HG03575 (cell line): Measurements from ENCODE around the gene KISS1.

Experiments
- ATAC-seq: cut with Tn5 transposase; IDR thresholded peaks from one replicate; pipeline ENCODE4 v1.9.1; 2021; ENCODE audit not compliant: unreplicated experiment, insufficient number of reproducible peaks, low FRiP score; ENCODE audit errors: extremely low read depth

The KISS1 gene

DNA sequence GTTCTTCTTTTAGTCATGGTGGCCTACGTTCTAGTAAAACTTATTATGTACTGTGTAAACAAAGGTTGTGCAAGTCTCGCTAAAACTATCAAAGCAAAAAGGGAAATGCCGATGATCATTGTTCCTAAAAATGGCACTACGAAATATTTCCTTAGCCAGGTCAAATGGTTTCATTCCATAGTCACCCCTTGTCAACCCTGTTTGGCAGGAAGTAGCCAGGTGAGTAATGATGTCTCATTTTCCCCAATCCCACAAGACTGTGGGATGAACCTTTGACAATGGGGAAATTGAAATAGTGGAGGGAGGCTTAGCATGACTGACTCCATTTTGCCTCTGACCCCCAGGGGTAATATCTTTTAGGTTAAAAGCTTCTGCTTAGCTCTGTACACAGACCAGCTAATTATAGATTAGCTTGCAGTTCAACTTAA lies 24.5 kb downstream of the KISS1 start:
- no peak for ATAC-seq

DNA sequence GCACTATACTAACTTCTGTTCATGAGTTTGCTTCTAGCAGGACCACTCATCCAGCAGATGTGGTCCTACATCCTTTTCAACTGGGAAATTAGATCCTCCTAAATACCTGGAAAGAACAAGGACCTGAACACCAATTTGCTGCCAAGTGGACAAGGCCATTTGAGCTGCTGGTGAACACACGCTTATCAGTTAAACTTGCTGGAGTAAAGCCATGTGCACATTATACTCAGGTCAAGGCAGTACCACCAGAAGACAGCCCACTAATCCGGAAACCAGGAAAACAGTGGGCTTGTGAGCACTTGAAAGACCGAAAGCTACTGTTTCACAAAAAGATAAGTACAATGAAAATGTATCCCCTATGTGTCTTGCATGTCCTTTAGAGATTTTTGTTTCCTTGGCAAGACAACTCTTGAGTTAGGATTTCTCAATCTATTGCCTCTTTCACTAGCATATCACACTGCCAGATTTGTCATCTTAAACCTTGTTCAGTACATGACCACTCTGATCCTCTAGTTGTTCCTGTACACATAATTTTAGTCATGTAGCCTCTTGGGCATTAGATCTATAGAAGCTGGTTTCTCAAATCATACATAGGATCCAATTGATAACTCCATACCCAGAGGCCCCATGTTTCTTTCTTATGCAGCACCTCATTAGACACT lies 25.7 kb downstream of the KISS1 start:
- no peak for ATAC-seq

DNA sequence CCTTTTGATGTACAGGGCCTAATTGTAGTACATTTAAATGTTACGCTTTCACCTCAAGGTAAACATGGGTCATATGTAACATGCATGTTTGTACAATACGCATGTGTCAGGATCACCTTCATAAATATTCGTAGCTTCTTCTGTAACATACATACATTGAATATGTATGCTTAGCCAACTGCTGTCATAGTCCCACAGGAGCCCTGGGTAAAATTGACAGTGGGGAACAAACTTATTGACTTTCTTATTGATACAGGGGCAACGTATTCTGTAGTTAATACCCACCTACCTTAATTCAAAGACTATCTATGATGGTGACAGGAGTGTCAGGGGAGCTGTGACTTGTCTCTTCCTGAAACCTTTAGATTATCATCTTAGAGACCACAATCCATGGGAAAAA lies 26.4 kb downstream of the KISS1 start:
- no peak for ATAC-seq

- ATAC-seq = no peak
Measured at GRCh38 chr1:204167730-204168129, 28.6 kb downstream of the KISS1 start.

- ATAC-seq = no peak
Measured at GRCh38 chr1:204166219-204166618, 30.1 kb downstream of the KISS1 start, which contains the start of gene REN. TSS of gene REN (minus strand) at chr1:204166337. CDS start at chr1:204166293, 44 bp downstream.

DNA sequence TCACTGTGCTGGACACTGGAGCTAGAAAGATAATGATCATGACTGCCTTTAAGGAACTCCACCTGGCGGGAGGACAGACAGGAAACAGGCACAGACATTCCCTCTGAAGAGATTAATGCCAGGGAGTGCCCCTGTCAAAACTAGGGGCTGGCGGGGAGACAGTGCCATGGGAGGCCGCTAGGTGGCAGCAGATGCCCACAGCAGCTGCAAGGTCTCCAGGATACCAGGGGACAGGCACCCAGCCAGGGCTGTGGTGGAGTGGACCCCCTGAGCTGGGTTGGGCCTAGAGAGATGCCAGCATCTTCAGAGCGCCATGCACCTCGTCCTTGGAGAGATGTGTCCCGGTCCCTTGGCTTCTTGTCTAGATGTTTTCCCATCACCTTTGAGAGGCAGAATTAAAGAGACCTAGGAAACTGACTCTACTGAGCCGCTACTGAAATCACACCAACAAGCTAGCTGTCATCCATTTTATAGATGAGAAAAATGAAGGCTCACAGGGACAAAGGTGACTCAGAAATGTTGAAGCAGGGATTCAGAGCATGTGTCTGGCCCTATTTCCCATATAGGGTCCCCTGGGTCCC lies 33.7 kb downstream of the KISS1 start:
- ATAC-seq = no peak

DNA sequence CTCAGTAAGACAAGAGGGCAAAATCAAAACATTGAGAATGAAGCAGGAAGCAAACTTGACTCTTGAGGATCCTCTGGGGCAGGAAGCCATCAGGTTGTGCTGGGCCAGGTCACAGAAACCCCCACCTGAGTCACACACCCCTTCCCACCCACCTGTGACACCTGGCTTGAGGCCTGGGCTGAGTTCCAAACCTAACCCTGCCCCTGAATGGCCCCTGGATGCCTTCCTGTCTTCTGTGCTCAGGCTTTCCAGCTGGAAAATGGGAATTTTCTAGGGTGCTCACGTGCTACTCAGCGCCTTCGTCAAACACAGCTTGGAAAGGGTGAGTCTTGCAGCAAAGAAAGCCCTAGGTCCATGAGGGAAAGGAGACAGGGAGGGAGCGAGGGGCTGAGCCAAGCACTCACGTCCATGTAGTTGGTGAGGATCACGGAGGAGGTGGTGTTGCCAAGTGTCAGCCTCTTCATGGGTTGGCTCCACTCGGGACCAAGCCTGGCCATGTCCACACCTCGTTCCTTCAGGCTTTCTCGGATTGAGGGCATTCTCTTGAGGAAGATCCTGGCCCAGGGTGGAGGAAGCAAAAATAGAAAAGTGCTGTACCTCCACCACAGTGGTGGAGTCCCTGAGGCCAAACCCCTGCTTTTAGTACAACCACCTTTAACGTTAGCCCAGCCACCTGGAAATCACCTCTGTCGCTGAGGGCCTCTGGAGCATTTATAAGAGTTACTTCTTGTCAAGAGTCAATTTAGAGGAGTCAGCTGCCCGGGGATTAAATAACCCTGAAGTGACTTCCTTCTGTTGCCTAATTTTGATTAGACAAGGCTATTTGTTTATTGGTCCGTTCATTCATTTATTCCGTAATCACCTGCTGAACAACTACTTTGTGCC lies 34.4 kb downstream of the KISS1 start:
- ATAC-seq = no peak

DNA sequence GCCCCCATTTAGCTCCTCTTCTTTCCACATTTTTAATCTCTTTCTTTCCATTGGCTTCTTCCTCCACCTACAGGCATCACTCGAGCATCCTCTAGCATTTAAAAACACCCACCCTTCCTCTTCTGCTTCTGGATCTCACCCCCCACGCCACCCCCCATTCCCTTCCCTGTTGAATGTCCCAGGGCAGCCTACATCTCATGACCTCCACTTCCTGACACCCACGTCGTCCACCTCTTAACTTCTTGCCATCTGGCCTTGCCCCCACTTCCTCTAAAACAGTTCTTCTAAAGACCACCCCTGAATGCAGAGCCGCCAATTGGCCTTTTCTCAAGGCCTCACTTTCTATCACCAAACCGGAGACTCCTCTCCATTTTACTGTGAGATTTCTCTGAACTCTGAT lies 38.3 kb downstream of the KISS1 start:
- no peak for ATAC-seq

- ATAC-seq = no peak
Measured at GRCh38 chr1:204155881-204156280, 40.4 kb downstream of the KISS1 start.

DNA sequence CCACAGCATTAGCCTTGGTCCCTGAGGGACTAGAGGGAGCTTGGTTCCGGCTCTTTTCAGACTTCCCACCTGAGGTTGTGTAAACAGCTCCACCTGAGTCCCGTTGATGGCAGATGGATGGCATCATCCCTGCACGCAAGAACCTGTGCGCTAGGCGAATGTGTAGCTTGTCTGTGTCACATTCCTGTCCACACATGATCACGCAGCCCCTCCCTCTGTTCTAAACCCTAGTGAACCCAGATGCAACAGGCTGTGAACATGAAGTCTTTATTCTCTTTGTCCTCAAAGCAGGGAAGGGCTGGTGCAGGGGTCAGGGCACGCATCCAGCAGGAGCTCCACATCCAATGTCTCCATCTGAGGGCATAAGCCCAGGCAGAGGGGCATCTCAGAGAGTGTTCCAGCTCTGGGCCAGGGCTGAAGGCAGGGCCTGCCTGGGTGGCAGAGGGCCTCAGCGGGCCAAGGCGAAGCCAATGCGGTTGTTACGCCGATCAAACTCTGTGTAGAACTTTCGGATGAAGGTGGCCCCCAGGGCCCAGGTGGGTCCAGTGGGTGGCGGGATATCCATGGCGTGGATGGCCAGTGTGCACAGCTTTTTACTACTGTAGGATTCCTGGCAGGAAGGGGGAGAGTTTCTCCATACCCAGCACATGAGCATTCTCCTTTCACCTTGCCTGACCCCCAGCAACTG lies 41.6 kb downstream of the KISS1 start:
- no peak for ATAC-seq

DNA sequence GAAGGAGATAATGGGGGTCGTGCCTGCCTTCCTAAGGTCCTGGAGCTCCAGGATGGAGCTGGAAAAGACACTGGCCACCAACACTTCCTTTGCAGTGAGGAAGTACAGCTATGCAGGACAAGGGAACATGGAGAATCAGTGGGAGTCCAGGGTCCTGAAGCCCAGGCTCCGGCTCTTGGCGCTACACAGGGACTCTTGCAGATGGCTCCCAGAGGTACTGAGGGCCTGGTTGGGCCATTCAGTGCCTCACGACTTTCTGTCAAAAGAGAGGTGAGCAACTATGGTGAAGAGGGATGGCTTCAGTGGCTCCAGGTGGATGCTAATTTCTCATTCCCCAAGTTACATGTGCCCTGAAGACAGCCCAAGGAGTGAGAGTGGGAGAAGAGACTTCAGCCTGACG lies 42.6 kb downstream of the KISS1 start:
- no peak for ATAC-seq

DNA sequence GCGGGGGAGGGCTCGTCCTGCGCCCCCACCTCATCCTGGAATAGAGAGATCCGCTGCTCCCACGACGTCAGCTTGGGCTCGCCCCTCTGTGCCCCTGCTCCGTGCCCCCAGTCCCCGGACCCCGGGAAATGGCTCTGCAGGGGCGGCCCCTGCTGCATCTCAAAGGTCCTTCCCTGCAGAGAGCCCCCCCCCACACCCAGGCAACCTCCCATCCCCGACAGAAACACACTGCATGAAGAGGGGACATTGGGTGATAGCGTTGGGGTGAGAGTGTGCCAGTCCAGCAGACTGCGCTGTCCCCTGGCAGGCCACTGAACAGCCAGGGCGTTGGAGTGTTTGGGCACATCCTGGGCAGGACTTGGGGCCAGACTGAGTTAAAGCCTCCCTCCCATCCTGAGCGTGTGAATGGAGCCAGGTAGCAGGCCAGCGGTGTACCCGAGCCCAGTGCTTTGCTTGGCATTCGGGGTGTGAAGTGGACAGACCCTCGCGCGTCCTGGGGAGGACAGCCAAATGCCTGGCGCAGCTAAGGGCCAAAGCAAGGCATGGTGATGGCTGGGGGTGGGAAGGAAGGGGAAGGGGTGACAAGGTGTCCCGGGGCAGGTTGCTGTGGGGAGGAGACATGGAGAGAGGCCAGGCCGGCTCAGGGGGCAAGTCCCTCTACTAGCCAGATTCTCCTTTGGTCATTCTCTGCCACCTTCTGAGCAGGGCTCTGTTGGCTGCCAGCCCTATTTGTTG lies 43.8 kb downstream of the KISS1 start:
- ATAC-seq = no peak

GRCh38 chr1:204151552-204152309 lies 44.6 kb downstream of the KISS1 start, which contains the start of gene ETNK2:
TSS of gene ETNK2 (minus strand) at chr1:204152044. CDS start at chr1:204151852, 192 bp downstream.
- no peak for ATAC-seq

DNA sequence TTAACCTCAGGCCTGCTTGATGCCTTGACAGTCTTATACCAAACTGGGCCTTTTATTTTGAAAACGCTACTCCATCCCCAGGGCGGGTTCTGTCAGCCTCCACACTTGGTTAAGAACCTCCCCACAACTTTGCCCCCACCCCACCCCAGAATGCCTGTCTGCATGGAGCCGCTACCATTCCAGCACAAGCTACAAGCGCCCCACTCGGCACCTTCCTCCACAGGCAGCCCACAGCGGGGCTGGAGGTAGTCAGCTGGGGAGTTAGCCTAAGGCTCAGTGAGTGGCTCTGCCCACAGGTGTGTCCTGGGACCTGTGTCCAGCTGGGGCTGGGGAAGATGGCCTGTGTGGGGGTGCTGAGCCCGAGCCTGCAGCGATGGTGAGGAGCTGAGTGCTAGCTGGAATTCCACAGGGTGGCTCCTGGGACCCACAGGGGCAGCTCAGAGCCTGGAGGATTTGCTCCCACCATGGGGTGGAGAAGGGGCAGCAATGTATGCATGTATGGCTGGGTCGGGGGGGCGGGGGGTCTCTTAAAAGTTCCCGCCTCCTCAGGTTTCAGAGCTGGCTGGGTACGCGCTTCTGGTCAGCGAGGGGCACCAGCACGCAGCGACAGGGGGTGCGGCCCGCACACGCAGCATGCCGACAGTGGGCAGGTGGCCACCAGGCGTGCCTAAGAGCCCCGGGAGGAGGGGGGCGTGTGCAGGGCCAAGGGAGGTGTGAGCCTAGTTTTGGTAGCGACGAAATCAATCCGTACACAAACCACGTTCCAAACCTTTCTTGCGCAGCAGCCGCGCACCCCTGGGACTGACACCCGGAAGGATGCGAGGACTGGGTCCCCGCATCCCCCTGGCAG lies 45.4 kb downstream of the KISS1 start:
- ATAC-seq = no peak

DNA sequence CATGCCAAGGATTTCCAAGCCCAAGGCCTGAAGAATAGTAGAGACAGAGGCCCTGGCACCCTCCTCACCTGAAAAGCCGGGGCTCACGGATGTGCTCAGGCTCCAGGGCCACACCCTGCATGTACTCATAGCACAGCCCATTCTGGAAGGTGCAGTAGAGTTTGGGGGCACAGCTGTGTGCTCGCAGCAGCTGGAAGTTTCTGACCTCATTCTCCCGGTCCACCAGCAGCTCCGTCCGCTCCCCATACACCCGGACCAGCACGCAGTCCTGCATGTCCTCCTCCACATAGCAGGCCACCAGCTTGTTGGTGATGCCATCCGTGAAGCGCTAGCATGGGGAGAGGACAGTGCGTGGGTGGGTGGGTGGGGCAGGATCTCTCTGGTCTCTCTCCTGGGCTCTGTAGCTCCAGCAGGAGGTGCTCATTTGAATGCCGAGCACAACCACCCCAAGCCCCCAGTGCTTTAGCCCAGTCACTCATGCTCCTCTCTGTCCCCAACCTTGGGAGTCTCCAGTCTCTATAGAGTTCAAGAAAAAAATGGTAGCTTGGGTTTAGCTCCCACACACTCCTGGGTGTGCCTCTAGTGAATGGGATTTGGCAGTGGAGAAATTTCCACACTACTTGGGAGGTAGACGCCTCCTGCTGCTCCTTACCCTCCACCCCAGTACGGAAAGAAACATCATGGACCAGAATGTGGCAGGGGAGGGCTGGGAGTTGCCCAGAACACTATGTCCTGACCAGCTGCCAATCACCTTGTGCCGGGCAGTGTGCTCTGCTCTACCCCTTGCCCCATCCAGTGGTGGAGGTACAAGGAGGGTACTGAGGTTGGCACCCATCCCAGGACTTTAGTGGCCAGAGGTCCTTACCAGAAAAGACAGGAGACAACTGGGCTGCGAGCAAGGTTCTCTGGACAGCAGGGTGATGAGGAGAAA lies 46.4 kb downstream of the KISS1 start:
- no peak for ATAC-seq

GRCh38 chr1:204149107-204149506 lies 47.2 kb downstream of the KISS1 start:
- ATAC-seq = no peak
